ENCODE measurements around the gene METTL14. TPM values are rescaled to one million over a fixed set of nuclear protein-coding genes. Genes with fewer than 3 reads are reported as not detected.

Gene METTL14
- total RNA-seq, 1 experiment from 2014 or later: 51.1 TPM

DNA sequence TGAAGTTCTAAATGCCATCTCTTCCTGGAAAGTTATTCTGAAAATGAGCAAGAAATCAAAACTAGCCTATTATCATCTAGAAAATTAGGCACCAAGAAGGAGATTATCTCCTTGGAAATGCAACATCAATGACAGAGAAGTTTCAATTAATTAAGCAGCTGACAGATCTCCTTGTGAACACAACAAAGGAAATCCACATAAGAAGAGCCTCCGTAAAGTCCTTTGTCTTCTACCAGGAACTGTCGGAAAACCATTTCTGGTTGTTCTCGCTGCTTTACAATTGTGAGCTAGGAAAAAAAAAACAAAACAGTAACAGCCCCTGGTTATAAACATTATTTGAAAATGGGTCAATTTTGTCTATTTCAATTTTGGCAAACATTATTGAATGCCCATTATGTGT lies 38.2 kb downstream of the METTL14 start (continued):
- TF ChIP-seq, protein P1, sequence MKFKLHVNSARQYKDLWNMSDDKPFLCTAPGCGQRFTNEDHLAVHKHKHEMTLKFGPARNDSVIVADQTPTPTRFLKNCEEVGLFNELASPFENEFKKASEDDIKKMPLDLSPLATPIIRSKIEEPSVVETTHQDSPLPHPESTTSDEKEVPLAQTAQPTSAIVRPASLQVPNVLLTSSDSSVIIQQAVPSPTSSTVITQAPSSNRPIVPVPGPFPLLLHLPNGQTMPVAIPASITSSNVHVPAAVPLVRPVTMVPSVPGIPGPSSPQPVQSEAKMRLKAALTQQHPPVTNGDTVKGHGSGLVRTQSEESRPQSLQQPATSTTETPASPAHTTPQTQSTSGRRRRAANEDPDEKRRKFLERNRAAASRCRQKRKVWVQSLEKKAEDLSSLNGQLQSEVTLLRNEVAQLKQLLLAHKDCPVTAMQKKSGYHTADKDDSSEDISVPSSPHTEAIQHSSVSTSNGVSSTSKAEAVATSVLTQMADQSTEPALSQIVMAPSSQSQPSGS (CRISPR knock-in tag; IDR thresholded peaks at IDR 0.05; ENCODE audit: borderline replicate concordance, low read depth): no peak

DNA sequence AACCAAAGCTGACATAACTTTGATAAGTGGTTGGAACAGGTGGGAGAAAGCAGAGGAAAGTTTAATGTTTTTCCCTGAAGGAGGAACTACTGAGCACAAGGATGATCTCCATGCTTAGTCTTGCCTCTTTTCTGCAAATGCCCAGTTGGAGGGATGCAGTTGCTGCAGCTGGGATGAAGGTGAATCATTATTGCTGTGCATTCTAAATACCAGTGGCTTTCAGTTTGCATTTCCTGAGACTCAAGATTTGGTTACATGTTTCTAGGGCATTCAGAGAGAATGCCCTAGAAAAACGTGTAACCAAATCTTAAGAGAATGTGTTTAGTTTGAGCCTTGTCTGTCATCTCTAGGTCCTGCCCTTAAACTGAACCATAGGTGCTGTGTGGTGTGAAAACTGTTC lies 42.2 kb downstream of the METTL14 start:
- H3K36me3 Mint-ChIP-seq: peaks cover 42% of the 10 kb centered on the region
- ATAC-seq: no peak

DNA sequence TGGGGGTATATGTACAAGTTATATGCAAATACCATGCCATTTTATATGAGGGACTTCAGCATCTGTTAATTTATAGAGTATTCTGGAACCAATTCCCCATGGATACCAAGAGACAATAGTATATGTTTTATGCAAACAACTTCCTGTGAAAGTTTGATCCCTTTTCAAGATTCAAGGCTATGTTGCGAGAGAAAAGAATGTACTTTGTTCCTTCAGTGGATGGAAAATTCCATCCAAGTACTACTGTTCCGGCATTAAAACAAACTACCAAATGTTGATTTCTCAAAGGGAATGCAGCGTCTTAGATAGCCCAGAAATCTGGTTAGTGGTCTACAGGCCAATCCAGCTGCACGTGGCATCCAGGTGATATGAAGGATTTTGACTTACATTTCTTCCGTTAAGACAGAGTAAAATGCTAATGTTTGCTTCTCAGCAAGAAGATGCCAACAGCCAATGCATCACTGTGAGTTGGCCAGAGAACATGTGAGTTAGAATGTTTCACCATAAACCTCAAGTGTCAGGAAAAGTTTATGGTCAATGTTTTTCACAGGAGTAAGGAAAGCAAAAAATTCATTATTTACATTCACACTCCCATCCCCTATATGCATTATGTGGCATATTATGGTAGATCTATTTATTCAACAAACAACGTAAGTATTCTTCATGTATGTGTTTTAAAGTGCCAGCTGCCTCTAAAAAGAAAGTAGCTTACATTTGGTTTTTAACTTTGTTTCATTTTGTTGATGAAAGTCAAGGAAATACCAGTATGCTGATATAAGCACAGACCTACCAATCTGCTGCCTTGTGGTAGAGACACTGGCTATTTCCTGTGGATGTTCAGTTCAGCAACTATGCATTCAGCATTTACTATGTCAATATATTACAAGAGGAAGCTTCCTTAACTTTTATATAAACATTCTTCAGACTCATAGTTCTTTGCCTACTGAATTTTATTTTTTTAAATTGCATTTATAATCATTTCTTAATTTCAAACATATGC lies 44.4 kb downstream of the METTL14 start:
- DNase-seq (ENCODE audit: low spot score) (no peak), ATAC-seq (no peak)
- Mint-ChIP-seq H3K4me3 (no peak overlapping the region), H3K9me3 (no peaks in the 10 kb centered on the region), H3K36me3 (peaks cover 46% of the 10 kb centered on the region), H3K27ac (no peak overlapping the region), H3K27me3 (ENCODE audit: low read depth) (no peaks in the 10 kb centered on the region), H3K4me1 (no peaks in the 10 kb centered on the region)
- ChIA-PET POLR2A (no interaction called here), CTCF (no interaction called here)
- TF ChIP-seq GRHL2 (CRISPR knock-in tag; IDR thresholded peaks at IDR 0.05; ENCODE audit: insufficient replicate concordance, severe bottlenecking) (no peak), ZNF232 (CRISPR knock-in tag; IDR thresholded peaks at IDR 0.05) (no peak), RELA (CRISPR knock-in tag; IDR thresholded peaks at IDR 0.05; ENCODE audit: borderline replicate concordance) (no peak), RORB (CRISPR knock-in tag; IDR thresholded peaks at IDR 0.05) (no peak), PRRX2 (CRISPR knock-in tag; IDR thresholded peaks at IDR 0.05) (no peak), FOXJ3 (CRISPR knock-in tag; IDR thresholded peaks at IDR 0.05; ENCODE audit: borderline replicate concordance) (no peak), OVOL2 (CRISPR knock-in tag; IDR thresholded peaks at IDR 0.05; ENCODE audit: borderline replicate concordance) (no peak)
- TF ChIP-seq, protein P2, sequence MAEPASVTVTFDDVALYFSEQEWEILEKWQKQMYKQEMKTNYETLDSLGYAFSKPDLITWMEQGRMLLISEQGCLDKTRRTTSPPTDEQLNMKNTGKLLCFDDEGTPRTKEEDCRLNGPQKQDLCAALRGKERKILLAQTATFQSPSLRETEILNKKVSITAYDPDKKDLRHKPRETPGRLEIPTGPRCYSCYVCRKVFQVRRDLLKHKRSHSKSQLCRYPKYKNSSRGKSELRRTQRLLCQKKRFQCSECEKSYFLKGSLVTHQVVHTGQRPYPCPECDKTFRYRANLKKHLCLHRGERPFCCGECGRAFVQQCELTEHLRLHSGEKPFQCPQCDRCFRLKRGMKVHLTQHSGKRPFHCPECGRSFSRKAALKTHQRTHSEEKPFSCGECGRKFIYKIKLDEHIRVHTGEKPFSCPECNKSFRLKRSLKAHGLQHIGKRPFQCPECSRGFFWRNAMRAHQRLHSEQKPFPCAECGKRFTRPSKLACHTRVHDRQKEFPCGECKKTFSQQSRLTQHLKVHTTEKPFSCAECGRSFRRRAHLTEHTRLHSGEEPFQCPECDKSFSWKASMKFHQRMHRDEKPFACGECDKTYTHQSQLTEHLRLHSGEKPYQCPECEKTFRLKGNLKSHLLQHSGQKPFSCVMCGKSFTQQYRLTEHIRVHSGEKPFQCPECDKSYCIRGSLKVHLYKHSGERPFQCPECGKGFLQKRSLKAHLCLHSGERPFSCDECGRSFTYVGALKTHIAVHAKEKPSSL (CRISPR knock-in tag; conservative IDR thresholded peaks at IDR 0.05): no peak
- TF ChIP-seq, protein P3, sequence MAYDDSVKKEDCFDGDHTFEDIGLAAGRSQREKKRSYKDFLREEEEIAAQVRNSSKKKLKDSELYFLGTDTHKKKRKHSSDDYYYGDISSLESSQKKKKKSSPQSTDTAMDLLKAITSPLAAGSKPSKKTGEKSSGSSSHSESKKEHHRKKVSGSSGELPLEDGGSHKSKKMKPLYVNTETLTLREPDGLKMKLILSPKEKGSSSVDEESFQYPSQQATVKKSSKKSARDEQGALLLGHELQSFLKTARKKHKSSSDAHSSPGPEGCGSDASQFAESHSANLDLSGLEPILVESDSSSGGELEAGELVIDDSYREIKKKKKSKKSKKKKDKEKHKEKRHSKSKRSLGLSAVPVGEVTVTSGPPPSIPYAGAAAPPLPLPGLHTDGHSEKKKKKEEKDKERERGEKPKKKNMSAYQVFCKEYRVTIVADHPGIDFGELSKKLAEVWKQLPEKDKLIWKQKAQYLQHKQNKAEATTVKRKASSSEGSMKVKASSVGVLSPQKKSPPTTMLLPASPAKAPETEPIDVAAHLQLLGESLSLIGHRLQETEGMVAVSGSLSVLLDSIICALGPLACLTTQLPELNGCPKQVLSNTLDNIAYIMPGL (CRISPR knock-in tag; IDR thresholded peaks at IDR 0.05): no peak
- TF ChIP-seq, protein P4, sequence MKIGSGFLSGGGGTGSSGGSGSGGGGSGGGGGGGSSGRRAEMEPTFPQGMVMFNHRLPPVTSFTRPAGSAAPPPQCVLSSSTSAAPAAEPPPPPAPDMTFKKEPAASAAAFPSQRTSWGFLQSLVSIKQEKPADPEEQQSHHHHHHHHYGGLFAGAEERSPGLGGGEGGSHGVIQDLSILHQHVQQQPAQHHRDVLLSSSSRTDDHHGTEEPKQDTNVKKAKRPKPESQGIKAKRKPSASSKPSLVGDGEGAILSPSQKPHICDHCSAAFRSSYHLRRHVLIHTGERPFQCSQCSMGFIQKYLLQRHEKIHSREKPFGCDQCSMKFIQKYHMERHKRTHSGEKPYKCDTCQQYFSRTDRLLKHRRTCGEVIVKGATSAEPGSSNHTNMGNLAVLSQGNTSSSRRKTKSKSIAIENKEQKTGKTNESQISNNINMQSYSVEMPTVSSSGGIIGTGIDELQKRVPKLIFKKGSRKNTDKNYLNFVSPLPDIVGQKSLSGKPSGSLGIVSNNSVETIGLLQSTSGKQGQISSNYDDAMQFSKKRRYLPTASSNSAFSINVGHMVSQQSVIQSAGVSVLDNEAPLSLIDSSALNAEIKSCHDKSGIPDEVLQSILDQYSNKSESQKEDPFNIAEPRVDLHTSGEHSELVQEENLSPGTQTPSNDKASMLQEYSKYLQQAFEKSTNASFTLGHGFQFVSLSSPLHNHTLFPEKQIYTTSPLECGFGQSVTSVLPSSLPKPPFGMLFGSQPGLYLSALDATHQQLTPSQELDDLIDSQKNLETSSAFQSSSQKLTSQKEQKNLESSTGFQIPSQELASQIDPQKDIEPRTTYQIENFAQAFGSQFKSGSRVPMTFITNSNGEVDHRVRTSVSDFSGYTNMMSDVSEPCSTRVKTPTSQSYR (CRISPR knock-in tag; IDR thresholded peaks at IDR 0.05): no peak
- TF ChIP-seq, protein P5, sequence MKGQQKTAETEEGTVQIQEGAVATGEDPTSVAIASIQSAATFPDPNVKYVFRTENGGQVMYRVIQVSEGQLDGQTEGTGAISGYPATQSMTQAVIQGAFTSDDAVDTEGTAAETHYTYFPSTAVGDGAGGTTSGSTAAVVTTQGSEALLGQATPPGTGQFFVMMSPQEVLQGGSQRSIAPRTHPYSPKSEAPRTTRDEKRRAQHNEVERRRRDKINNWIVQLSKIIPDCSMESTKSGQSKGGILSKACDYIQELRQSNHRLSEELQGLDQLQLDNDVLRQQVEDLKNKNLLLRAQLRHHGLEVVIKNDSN (CRISPR knock-in tag; IDR thresholded peaks at IDR 0.05): no peak

More for the DNA sequence above, 42.2 kb downstream of the METTL14 start:
- no peak for DNase-seq (ENCODE audit: low spot score)
- Mint-ChIP-seq H3K4me1 (peaks cover 4% of the 10 kb centered on the region), H3K9me3 (no peaks in the 10 kb centered on the region), H3K27me3 (ENCODE audit: low read depth) (no peaks in the 10 kb centered on the region), H3K27ac (no peak overlapping the region), H3K4me3 (no peak overlapping the region)
- POLR2A ChIA-PET: interaction anchor here (1.1 kb wide), 1 partner anchor 18 kb away, joined by 3 read pairs; no protein-coding TSS in a partner anchor
- CTCF ChIA-PET: no interaction called here
- TF ChIP-seq, protein P6, sequence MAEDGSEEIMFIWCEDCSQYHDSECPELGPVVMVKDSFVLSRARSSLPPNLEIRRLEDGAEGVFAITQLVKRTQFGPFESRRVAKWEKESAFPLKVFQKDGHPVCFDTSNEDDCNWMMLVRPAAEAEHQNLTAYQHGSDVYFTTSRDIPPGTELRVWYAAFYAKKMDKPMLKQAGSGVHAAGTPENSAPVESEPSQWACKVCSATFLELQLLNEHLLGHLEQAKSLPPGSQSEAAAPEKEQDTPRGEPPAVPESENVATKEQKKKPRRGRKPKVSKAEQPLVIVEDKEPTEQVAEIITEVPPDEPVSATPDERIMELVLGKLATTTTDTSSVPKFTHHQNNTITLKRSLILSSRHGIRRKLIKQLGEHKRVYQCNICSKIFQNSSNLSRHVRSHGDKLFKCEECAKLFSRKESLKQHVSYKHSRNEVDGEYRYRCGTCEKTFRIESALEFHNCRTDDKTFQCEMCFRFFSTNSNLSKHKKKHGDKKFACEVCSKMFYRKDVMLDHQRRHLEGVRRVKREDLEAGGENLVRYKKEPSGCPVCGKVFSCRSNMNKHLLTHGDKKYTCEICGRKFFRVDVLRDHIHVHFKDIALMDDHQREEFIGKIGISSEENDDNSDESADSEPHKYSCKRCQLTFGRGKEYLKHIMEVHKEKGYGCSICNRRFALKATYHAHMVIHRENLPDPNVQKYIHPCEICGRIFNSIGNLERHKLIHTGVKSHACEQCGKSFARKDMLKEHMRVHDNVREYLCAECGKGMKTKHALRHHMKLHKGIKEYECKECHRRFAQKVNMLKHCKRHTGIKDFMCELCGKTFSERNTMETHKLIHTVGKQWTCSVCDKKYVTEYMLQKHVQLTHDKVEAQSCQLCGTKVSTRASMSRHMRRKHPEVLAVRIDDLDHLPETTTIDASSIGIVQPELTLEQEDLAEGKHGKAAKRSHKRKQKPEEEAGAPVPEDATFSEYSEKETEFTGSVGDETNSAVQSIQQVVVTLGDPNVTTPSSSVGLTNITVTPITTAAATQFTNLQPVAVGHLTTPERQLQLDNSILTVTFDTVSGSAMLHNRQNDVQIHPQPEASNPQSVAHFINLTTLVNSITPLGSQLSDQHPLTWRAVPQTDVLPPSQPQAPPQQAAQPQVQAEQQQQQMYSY (CRISPR knock-in tag; IDR thresholded peaks at IDR 0.05): no peak

Data from WTC11 (cell line).